Caco-2 (cell line): ENCODE data around the gene KRTAP9-7. TPM values are rescaled to one million over a fixed set of nuclear protein-coding genes. Genes with fewer than 3 reads are reported as not detected.
A peak's percentile ranks its signal among the peaks of the same experiment; 100 is the strongest.

Experiments
- BruUV-seq: library from RNA; stranded (reverse); fragments of 400-500 nt; replicated peaks from 2 replicates; lab custom pipeline; 2021; lab: Mats Ljungman, UMichigan
- CTCF ChIA-PET: fragments of 300-600 bp; sonication (Branson Sonifier 250); formaldehyde crosslinking; loops from one replicate; lab custom pipeline; 2022; ENCODE audit warnings: antibody characterized with exemption; lab: Charles Lee
- POLR2A ChIA-PET: fragments of 300-600 bp; sonication (Branson Sonifier 250); formaldehyde crosslinking; loops from one replicate; lab custom pipeline; 2022; ENCODE audit warnings: antibody characterized with exemption; lab: Charles Lee
- DNase-seq, 2 experiments: peaks; one replicate each; pipeline versions ENCODE4 v3.0.0 to v3.0.0-alpha.2; 2020 to 2022
- H3K27me3 ChIP-seq: replicated peaks from 2 replicates; pipeline ENCODE4 v1.6.0; 2011; ENCODE audit warnings: low read length; ENCODE audit not compliant: control insufficient read depth, insufficient read depth
- H3K36me3 ChIP-seq: 2 replicates; pipeline ENCODE4 v1.5.1; 2011; ENCODE audit warnings: low read length; ENCODE audit not compliant: control insufficient read depth, insufficient read depth
- H3K4me1 ChIP-seq: fragments of 250-450 bp; sonication (Bioruptor Pico); 2 replicates; pipeline ENCODE4 v1.5.1; 2020; ENCODE audit warnings: mild to moderate bottlenecking
- H3K4me3 ChIP-seq: 2 replicates; pipeline ENCODE4 v1.5.1; 2011; ENCODE audit warnings: low read depth, mild to moderate bottlenecking, control low read depth, low read length
- H3K9me3 ChIP-seq: fragments of 250-450 bp; sonication (Bioruptor Pico); 2 replicates; pipeline ENCODE4 v1.5.1; 2020; ENCODE audit warnings: mild to moderate bottlenecking, moderate library complexity
- H3K27ac Mint-ChIP-seq: one replicate; pipeline ENCODE4 v1.8.0; 2022; ENCODE audit warnings: mixed read lengths; ENCODE audit not compliant: unreplicated experiment
- H3K27me3 Mint-ChIP-seq: one replicate; pipeline ENCODE4 v1.8.0; 2022; ENCODE audit warnings: mixed read lengths; ENCODE audit not compliant: insufficient read depth, unreplicated experiment
- H3K36me3 Mint-ChIP-seq: one replicate; pipeline ENCODE4 v1.8.0; 2022; ENCODE audit warnings: mild to moderate bottlenecking, mixed read lengths; ENCODE audit not compliant: insufficient read depth, unreplicated experiment
- H3K4me1 Mint-ChIP-seq: one replicate; pipeline ENCODE4 v1.8.0; 2022; ENCODE audit warnings: low read depth, mixed read lengths; ENCODE audit not compliant: unreplicated experiment
- H3K4me3 Mint-ChIP-seq: one replicate; pipeline ENCODE4 v1.8.0; 2022; ENCODE audit warnings: mild to moderate bottlenecking, moderate library complexity, mixed read lengths; ENCODE audit not compliant: unreplicated experiment
- H3K9me3 Mint-ChIP-seq: one replicate; pipeline ENCODE4 v1.8.0; 2022; ENCODE audit warnings: mixed read lengths; ENCODE audit not compliant: unreplicated experiment
- CTCF ChIP-seq, 2 experiments: fragments of 200-600 bp in 1 of 2; IDR thresholded peaks; 1 replicate in 1 of 2; 2 replicates in 1 of 2; pipeline versions ENCODE4 v1.5.1 to v1.8.0; 2011 to 2022; ENCODE audit warnings: antibody characterized with exemption in 1 of 2, control low read depth in 1 of 2, inconsistent platforms in 1 of 2, low read depth in 1 of 2, low read length in 1 of 2, mild to moderate bottlenecking in 1 of 2, moderate library complexity in 1 of 2; ENCODE audit not compliant: insufficient read depth in 1 of 2, severe bottlenecking in 1 of 2, unreplicated experiment in 1 of 2
- intact Hi-C: fragments of 100-400 bp; cut with micrococcal nuclease; formaldehyde crosslinking; loops from one replicate; pipeline ENCODE4 v1.10.0; 2022; ENCODE audit not compliant: unreplicated experiment
- total RNA-seq: library from RNA; stranded (reverse); gene quantifications from 2 replicates; pipeline ENCODE4 v1.2.3, GENCODE V29; 2022

KRTAP9-7 gene
- total RNA-seq, 1 experiment from 2014 or later: not detected

GRCh38 chr17:41284546-41284945 is 9.0 kb downstream of the KRTAP9-7 start:
- Histone ChIP-seq H3K9me3 (peaks cover 2% of the 10 kb centered on the region; the same call in 1 of the 2 replicates), H3K27me3 (no peaks in the 10 kb centered on the region), H3K4me3 (no peak overlapping the region), H3K36me3 (no peaks in the 10 kb centered on the region), H3K4me1 (peaks cover 31% of the 10 kb centered on the region)
- DNase-seq: no peak
- H3K27ac Mint-ChIP-seq: peak overlapping the region; percentile 32
- intact Hi-C loops: loop anchor here (10.0 kb wide), 1 partner anchor 220 kb away; the partner anchor contains the start of genes KRTAP2-3 and KRTAP2-4
- peaks cover 9% of the 10 kb centered on the region for H3K9me3 Mint-ChIP-seq
- BruUV-seq: no TSS peak
- CTCF ChIA-PET: no interaction called here
- no peak for TF ChIP-seq CTCF (IDR thresholded peaks at IDR 0.05; ENCODE audit: insufficient read depth in 1 of 2, low read depth in 1 of 2, low read length in 1 of 2, severe bottlenecking in 1 of 2, unreplicated experiment in 1 of 2)
- peaks cover 34% of the 10 kb centered on the region for H3K4me1 Mint-ChIP-seq
- H3K27me3 Mint-ChIP-seq: no peaks in the 10 kb centered on the region
- H3K36me3 Mint-ChIP-seq: no peaks in the 10 kb centered on the region
- peak overlapping the region; percentile 32 for H3K4me3 Mint-ChIP-seq
- POLR2A ChIA-PET: no interaction called here

DNA sequence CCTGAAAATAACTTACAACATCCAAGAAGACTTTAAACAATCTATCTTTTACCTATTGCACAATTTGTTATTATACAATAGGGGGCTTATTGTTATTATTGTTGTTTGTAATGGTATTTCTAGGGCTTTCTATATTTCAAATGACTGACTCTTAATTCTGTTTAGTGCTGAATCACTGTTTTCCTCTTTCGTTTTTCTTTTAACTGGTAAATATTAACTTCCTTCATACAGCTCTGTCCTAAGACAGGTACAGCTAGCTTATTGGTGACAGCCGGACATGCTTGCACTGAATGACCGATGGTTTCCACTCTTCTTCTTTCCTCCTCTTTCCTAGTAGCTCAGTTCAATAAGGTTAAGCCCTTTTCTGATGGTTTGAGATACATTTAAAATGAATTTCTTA is 11.6 kb downstream of the KRTAP9-7 start:
- no TSS peak for BruUV-seq
- Mint-ChIP-seq H3K9me3 (peaks cover 9% of the 10 kb centered on the region), H3K4me3 (no peak overlapping the region)

DNA sequence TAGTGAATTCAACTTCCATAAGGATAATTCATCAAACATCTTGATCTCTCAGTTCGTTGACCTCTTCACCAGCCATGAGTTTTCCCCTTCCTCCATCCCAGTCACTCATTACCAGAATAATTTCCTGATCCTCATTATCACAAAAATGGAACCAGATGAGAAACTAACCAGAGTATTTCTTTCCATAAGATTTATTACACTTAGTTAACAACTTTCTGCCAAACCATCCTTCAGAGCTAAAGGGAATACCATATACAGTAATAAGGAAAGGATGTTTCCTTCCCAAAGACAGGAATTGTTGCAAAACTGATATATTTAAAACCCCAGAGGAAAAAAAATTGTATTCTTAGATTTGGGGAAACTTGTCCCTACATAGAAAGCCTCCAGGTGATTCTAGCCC is 18.5 kb downstream of the KRTAP9-7 start:
- Histone ChIP-seq H3K9me3 (no peaks in the 10 kb centered on the region), H3K36me3 (no peaks in the 10 kb centered on the region), H3K4me3 (no peak overlapping the region), H3K4me1 (no peaks in the 10 kb centered on the region), H3K27me3 (no peaks in the 10 kb centered on the region)
- Mint-ChIP-seq H3K27ac (no peak overlapping the region), H3K36me3 (no peaks in the 10 kb centered on the region), H3K27me3 (no peaks in the 10 kb centered on the region), H3K4me1 (no peaks in the 10 kb centered on the region), H3K9me3 (no peaks in the 10 kb centered on the region), H3K4me3 (no peak overlapping the region)
- ChIA-PET CTCF (no interaction called here), POLR2A (no interaction called here)
- no peak for DNase-seq
- no peak for TF ChIP-seq CTCF (IDR thresholded peaks at IDR 0.05; ENCODE audit: insufficient read depth in 1 of 2, low read depth in 1 of 2, low read length in 1 of 2, severe bottlenecking in 1 of 2, unreplicated experiment in 1 of 2)
- intact Hi-C loops: no loop called here
- BruUV-seq: no TSS peak

More for the DNA sequence above, 11.6 kb downstream of the KRTAP9-7 start:
- Histone ChIP-seq H3K36me3 (no peaks in the 10 kb centered on the region), H3K27me3 (no peaks in the 10 kb centered on the region), H3K4me1 (peaks cover 31% of the 10 kb centered on the region), H3K9me3 (peaks cover 2% of the 10 kb centered on the region; the same call in 1 of the 2 replicates), H3K4me3 (no peak overlapping the region)
- H3K36me3 Mint-ChIP-seq: no peaks in the 10 kb centered on the region
- ChIA-PET CTCF (interaction anchor here (0.6 to 0.7 kb wide), 2 partner anchors 376 to 1591 kb away, joined by 4 to 11 read pairs; no protein-coding TSS in a partner anchor), POLR2A (no interaction called here)
- peak overlapping the region; percentile 72 for H3K27ac Mint-ChIP-seq
- H3K27me3 Mint-ChIP-seq: no peaks in the 10 kb centered on the region
- intact Hi-C loops: loop anchor here (10.0 kb wide), 1 partner anchor 222 kb away; the partner anchor contains the start of genes KRTAP2-3 and KRTAP2-4
- no peak for DNase-seq
- H3K4me1 Mint-ChIP-seq: peaks cover 34% of the 10 kb centered on the region
- TF ChIP-seq CTCF (IDR thresholded peaks at IDR 0.05; ENCODE audit: insufficient read depth in 1 of 2, low read depth in 1 of 2, low read length in 1 of 2, severe bottlenecking in 1 of 2, unreplicated experiment in 1 of 2): no peak
